Activated CD8-positive, alpha-beta memory T cell treated with anti-CD3 and anti-CD28 coated beads, Interleukin-2, amount 50 U/mL, for 4 hours (primary cell): ENCODE results near the gene SLC13A5.
A peak's percentile ranks its signal among the peaks of the same experiment; 100 is the strongest.
"Not testable (repeated sequence)": the region's sequence is repeated elsewhere in the genome, so short reads cannot be mapped to it uniquely, and the experiment has no call there.

Experiments
- DNase-seq: peaks from one replicate; pipeline ENCODE4 v3.0.0-alpha.2; 2020

The SLC13A5 gene

GRCh38 chr17:6683081-6683684, 30.0 kb downstream of the SLC13A5 start:
- DNase-seq, result no peak

DNA sequence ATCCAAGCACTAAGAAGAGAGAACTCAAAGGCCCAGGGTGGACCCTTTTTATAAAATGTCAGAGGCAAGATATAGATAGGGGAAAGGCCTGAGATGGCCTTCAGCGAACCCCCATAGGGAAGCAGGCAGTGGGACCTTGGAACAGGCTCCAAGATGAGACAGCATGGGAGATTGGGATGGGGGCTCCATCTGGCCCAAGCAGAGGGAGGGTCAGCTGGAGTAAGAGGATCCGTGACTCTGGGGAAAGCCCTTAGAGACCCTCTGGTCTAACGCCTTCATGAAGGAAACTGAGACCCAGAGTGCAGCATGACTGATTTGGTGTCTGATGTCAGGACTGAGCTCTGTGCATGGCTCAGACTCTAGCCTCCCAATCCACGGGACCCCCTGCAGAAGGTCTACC, 30.8 kb downstream of the SLC13A5 start:
- no peak for DNase-seq

DNA sequence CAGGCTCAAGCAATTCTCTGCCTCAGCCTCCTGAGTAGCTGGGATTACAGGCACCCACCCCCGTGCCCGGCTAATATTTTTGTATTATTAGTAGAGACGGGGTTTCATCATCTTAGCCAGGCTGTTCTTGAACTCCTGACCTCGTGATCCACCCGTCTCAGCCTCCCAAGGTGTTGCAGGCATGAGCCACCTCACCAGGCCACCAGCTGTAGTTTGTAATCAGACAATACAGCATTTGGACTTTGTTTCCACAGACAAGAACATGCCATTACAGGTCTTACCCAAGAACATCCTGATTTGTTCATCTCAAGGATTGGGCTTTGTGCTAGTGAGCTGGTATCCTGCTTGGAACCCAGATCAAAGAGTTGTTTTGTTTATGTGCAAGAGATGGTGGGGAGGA, 31.5 kb downstream of the SLC13A5 start:
- no peak for DNase-seq

- DNase-seq, result no peak
These were observed 32.0 kb downstream of the SLC13A5 start for GRCh38 chr17:6681176-6681575.

GRCh38 chr17:6679241-6679640, 33.9 kb downstream of the SLC13A5 start:
- DNase-seq, result no peak

- DNase-seq, result no peak
These were observed 35.2 kb downstream of the SLC13A5 start for GRCh38 chr17:6677946-6678345.

- DNase-seq, result no peak
These were observed 35.9 kb downstream of the SLC13A5 start for GRCh38 chr17:6677158-6677831.

- no peak for DNase-seq
These were observed 36.4 kb downstream of the SLC13A5 start for GRCh38 chr17:6676802-6677157.

- no peak for DNase-seq
These were observed 37.9 kb downstream of the SLC13A5 start for GRCh38 chr17:6675201-6675825.

DNA sequence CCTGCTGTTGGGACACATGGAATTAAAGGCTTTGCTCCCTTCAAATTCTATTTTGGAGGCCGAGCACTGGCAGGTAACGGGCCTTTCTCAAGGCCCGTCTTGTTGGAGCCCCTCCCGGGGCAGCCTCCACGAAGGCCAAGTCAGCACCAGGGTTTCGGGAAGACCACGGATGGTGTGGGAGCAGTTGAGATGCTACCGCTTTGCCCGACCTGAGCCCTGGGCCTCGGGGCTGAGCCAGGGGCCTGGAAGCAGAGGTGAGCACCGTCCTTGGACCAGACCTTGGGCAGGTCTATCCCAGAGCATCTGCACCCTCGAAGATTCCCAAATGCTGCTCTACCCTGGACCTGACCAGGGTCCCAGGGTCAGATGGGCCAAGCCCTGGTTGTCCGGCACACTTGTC, 38.6 kb downstream of the SLC13A5 start:
- DNase-seq, result no peak

GRCh38 chr17:6671431-6671830, 41.7 kb downstream of the SLC13A5 start:
- no peak for DNase-seq

DNA sequence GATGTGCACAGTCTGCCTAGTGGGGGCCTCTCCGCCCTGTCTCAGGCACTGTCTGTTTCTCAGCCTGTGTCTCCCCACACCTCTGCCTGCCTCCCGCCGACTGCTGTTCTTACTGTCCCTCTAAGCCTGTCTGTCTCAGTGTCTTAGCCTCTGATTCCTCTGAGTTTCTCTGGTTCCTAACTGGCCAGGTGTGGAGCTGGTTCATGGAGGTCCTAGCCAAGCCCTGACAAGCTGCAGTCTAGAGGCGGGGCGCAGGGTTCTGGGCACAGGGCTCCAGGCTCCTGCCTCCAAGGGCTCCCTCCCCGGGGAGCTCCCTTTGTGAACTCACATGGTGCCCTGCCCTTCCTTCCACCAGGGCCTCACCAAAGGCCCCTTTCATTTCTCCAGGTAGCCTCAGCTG, 42.2 kb downstream of the SLC13A5 start:
- DNase-seq, result no peak

- DNase-seq, result no peak
These were observed 42.6 kb downstream of the SLC13A5 start for GRCh38 chr17:6670571-6670970.

GRCh38 chr17:6669479-6670212, 43.5 kb downstream of the SLC13A5 start:
- DNase-seq, result no peak

DNA sequence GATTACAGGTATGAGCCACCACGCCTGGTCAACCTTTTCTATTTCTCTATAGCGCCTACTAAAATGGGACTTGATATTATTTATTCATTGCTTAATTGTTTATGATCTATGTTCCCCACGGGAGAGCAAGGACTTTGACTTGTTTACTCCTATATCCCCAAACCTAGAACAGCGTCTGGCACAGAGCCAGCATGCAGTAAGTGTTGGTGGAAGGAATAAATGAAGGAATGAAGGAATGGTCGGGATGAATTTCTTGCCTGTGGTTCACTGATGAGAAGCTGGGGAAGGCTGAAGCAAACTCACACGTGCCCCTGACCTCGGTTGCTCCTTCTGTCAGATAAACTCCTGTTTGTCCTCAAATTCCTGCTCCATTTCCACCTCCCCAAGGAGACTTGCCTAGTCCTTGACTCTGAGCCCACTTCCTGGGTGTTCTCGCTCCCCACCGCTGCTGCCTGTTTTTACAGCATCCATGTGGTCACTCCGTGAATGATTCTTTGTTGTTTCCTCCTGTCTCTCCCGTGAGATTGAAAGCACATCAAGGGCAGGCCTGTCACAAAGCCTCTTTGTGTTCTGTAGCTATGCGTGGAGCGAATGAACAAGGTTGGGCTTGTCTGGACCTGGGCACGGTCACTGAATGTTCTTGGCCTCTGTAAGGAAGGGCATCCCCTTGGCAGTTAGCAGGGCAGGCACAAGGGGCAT, 44.3 kb downstream of the SLC13A5 start:
- no peak for DNase-seq

DNA sequence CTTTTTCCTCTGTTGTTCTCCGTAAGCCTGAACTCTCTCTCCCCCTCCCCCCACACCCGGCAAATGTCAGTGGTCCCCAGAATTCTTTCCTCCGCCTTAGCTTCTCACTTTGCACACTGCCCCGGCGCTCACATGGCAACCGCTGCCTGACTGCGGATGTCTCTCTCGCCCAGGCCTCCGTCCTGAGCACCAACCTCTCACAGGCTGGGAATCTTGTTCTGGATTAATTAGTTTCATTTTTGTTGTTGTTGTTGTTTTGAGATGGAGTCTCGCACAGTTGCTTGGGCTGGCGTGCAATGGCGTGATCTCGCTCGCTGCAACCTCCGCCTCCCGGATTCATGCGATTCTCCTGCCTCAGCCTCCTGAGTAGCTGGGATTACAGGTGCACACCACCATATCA, 45.0 kb downstream of the SLC13A5 start:
- DNase-seq, result no peak

- DNase-seq, result no peak
These were observed 45.7 kb downstream of the SLC13A5 start for GRCh38 chr17:6667516-6667915.

DNA sequence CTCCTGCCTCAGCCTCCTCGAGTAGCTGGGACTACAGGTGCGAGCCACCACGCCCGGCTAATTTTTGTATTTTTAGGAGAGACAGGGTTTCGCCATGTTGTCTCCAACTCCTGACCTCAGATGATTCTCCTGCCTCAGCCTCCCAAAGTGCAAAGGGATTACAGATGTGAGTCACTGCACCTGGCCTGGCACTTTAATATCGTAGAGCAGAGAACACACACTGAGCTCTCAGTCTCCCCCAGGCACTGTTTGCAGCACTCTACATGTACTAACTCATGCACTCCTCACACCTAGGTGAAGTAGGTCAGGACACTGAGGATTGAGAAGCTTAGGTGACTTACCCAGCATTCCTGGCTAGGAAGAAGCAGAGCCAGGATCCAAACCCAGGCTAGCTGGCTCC, 46.6 kb downstream of the SLC13A5 start:
- no peak for DNase-seq

GRCh38 chr17:6666077-6666521, 47.1 kb downstream of the SLC13A5 start:
- peak; percentile 40 for DNase-seq

- not testable (repeated sequence) for DNase-seq
These were observed 50.0 kb downstream of the SLC13A5 start for GRCh38 chr17:6663200-6663599.

GRCh38 chr17:6661464-6661848, 51.7 kb downstream of the SLC13A5 start:
- DNase-seq, result no peak

DNA sequence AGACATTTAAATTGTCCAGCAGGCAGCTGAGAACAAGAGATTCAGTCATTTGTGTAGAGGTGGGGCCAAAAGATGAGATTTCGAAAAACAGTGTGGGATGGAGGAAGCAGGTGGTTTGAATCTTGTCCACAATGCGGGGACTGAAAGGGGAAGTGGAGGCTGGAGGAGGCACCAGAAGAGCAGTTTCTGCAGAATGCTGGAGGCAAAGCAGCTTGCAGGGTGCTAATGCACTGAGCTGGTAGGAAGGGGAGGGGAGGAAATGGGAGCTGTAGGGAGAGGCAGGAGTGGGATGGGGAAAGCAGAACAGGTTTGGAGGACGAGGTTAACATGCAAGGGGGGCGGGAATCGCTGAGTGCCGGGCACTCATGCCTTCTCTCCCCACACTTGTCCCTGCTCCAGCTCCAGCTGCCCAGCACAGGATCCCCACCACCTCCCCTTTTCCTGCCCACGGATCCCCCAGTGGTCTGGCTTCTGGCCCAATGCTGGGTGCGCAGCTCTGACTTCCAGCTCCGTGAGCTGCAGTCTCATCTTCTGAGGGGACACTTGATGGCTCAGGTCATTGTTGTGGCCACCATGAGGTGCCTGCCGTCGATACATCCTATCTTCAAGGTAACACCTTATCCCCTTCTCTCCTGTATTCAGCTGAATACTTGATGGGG, 52.2 kb downstream of the SLC13A5 start:
- DNase-seq, result no peak

DNA sequence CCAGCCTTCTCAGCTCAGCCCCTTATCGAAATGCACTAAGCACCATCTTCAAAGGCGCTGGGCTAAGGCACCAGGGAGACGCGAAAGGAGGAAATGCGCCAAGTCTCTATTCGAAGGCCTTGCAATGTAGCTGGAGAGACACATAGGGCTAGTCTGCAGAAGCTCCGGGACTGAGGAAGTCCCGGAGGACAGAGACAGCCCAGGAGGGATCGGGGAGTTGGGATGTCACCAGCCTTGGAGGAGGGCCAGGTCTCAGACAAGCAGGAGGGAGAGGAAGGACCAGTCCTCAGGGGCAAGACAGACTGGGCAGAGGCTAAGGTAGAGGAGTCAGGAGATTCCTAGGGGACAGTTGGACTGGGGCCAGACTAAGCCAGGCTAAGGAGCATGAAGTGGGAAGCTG, 53.1 kb downstream of the SLC13A5 start:
- no peak for DNase-seq
